Suprapubic skin (tissue), 4 donors: ENCODE measurements around the gene CWC27.

Experiments
- EP300 ChIP-seq: sonication (generic); formaldehyde crosslinking; IDR thresholded peaks from one replicate; pipeline ENCODE4 v1.6.1; 2017; ENCODE audit warnings: antibody characterized with exemption
- POLR2AphosphoS5 ChIP-seq, 3 donors: sonication (generic); formaldehyde crosslinking; IDR thresholded peaks; one replicate each; pipeline ENCODE4 v1.6.1; 2017; ENCODE audit warnings: antibody characterized with exemption in 3 of 3

DNA sequence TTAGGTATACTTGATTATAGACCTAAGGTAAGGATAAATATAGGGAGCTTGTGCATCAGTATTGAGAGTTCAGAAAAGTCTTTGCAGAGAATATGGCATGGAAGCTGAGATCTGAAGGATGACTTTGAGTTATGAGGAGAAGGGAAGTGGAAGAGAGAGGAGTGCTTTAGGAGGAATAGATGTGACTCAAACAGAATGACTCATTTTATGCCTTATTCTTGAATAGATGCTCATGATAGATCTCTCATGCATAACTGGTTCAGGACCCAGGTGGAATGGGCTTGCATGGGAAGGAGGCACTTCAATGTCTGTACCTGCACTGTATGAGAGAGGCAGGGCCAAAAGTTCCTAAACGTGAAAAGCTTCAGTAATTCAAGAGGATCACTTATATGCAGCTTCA, 103.3 kb downstream of the CWC27 start:
- no peak for TF ChIP-seq POLR2AphosphoS5 (IDR thresholded peaks at IDR 0.05)
- no peak for TF ChIP-seq EP300
